ENCODE measurements around the gene TM7SF2. TPM values are rescaled to one million over a fixed set of nuclear protein-coding genes. Genes with fewer than 3 reads are reported as not detected.

The TM7SF2 gene
- total RNA-seq, 1 experiment from 2014 or later = 63.8 TPM

- Mint-ChIP-seq H3K4me3 (no peak overlapping the region), H3K27ac (no peak overlapping the region), H3K36me3 (no peaks in the 10 kb centered on the region), H3K9me3 (no peaks in the 10 kb centered on the region), H3K27me3 (ENCODE audit: low read depth) (peaks cover 7% of the 10 kb centered on the region), H3K4me1 (no peaks in the 10 kb centered on the region)
- no peak for ATAC-seq
- CTCF ChIA-PET = no interaction called here
- TF ChIP-seq RELA (CRISPR knock-in tag; IDR thresholded peaks at IDR 0.05; ENCODE audit: borderline replicate concordance) (no peak), ELF4 (CRISPR knock-in tag; IDR thresholded peaks at IDR 0.05; ENCODE audit: low read depth) (no peak), FOXP4 (CRISPR knock-in tag; IDR thresholded peaks at IDR 0.05) (no peak), ERG (CRISPR knock-in tag; IDR thresholded peaks at IDR 0.05) (no peak), TEAD1 (CRISPR knock-in tag; IDR thresholded peaks at IDR 0.05) (no peak), ATF2 (CRISPR knock-in tag; IDR thresholded peaks at IDR 0.05; ENCODE audit: borderline replicate concordance, low read depth) (no peak), ZBTB21 (CRISPR knock-in tag; IDR thresholded peaks at IDR 0.05; ENCODE audit: borderline replicate concordance) (no peak), CTCF (IDR thresholded peaks at IDR 0.05) (no peak), PRRX2 (CRISPR knock-in tag; IDR thresholded peaks at IDR 0.05) (no peak)
- TF ChIP-seq, protein P1, sequence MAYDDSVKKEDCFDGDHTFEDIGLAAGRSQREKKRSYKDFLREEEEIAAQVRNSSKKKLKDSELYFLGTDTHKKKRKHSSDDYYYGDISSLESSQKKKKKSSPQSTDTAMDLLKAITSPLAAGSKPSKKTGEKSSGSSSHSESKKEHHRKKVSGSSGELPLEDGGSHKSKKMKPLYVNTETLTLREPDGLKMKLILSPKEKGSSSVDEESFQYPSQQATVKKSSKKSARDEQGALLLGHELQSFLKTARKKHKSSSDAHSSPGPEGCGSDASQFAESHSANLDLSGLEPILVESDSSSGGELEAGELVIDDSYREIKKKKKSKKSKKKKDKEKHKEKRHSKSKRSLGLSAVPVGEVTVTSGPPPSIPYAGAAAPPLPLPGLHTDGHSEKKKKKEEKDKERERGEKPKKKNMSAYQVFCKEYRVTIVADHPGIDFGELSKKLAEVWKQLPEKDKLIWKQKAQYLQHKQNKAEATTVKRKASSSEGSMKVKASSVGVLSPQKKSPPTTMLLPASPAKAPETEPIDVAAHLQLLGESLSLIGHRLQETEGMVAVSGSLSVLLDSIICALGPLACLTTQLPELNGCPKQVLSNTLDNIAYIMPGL (CRISPR knock-in tag; IDR thresholded peaks at IDR 0.05) = no peak
- TF ChIP-seq, protein P2, sequence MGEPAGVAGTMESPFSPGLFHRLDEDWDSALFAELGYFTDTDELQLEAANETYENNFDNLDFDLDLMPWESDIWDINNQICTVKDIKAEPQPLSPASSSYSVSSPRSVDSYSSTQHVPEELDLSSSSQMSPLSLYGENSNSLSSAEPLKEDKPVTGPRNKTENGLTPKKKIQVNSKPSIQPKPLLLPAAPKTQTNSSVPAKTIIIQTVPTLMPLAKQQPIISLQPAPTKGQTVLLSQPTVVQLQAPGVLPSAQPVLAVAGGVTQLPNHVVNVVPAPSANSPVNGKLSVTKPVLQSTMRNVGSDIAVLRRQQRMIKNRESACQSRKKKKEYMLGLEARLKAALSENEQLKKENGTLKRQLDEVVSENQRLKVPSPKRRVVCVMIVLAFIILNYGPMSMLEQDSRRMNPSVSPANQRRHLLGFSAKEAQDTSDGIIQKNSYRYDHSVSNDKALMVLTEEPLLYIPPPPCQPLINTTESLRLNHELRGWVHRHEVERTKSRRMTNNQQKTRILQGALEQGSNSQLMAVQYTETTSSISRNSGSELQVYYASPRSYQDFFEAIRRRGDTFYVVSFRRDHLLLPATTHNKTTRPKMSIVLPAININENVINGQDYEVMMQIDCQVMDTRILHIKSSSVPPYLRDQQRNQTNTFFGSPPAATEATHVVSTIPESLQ (CRISPR knock-in tag; IDR thresholded peaks at IDR 0.05) = no peak
- TF ChIP-seq, protein P3, sequence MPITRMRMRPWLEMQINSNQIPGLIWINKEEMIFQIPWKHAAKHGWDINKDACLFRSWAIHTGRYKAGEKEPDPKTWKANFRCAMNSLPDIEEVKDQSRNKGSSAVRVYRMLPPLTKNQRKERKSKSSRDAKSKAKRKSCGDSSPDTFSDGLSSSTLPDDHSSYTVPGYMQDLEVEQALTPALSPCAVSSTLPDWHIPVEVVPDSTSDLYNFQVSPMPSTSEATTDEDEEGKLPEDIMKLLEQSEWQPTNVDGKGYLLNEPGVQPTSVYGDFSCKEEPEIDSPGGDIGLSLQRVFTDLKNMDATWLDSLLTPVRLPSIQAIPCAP (CRISPR knock-in tag; IDR thresholded peaks at IDR 0.05) = no peak
- TF ChIP-seq, protein P4, sequence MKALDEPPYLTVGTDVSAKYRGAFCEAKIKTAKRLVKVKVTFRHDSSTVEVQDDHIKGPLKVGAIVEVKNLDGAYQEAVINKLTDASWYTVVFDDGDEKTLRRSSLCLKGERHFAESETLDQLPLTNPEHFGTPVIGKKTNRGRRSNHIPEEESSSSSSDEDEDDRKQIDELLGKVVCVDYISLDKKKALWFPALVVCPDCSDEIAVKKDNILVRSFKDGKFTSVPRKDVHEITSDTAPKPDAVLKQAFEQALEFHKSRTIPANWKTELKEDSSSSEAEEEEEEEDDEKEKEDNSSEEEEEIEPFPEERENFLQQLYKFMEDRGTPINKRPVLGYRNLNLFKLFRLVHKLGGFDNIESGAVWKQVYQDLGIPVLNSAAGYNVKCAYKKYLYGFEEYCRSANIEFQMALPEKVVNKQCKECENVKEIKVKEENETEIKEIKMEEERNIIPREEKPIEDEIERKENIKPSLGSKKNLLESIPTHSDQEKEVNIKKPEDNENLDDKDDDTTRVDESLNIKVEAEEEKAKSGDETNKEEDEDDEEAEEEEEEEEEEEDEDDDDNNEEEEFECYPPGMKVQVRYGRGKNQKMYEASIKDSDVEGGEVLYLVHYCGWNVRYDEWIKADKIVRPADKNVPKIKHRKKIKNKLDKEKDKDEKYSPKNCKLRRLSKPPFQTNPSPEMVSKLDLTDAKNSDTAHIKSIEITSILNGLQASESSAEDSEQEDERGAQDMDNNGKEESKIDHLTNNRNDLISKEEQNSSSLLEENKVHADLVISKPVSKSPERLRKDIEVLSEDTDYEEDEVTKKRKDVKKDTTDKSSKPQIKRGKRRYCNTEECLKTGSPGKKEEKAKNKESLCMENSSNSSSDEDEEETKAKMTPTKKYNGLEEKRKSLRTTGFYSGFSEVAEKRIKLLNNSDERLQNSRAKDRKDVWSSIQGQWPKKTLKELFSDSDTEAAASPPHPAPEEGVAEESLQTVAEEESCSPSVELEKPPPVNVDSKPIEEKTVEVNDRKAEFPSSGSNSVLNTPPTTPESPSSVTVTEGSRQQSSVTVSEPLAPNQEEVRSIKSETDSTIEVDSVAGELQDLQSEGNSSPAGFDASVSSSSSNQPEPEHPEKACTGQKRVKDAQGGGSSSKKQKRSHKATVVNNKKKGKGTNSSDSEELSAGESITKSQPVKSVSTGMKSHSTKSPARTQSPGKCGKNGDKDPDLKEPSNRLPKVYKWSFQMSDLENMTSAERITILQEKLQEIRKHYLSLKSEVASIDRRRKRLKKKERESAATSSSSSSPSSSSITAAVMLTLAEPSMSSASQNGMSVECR (CRISPR knock-in tag; IDR thresholded peaks at IDR 0.05; ENCODE audit: borderline replicate concordance) = no peak
- POLR2A ChIA-PET = no interaction called here
- no peak for DNase-seq (ENCODE audit: low spot score)
Measured at GRCh38 chr11:65159012-65159411, 47.3 kb downstream of the TM7SF2 start.
